HG02798 (cell line): ENCODE results near the gene CSK.
"Not testable (repeated sequence)": the region's sequence is repeated elsewhere in the genome, so short reads cannot be mapped to it uniquely, and the experiment has no call there.

Source experiments
- ATAC-seq: cut with Tn5 transposase; IDR thresholded peaks from one replicate; pipeline ENCODE4 v1.9.1; 2021; ENCODE audit warnings: mild to moderate bottlenecking; ENCODE audit not compliant: unreplicated experiment, poor library complexity

CSK gene

DNA sequence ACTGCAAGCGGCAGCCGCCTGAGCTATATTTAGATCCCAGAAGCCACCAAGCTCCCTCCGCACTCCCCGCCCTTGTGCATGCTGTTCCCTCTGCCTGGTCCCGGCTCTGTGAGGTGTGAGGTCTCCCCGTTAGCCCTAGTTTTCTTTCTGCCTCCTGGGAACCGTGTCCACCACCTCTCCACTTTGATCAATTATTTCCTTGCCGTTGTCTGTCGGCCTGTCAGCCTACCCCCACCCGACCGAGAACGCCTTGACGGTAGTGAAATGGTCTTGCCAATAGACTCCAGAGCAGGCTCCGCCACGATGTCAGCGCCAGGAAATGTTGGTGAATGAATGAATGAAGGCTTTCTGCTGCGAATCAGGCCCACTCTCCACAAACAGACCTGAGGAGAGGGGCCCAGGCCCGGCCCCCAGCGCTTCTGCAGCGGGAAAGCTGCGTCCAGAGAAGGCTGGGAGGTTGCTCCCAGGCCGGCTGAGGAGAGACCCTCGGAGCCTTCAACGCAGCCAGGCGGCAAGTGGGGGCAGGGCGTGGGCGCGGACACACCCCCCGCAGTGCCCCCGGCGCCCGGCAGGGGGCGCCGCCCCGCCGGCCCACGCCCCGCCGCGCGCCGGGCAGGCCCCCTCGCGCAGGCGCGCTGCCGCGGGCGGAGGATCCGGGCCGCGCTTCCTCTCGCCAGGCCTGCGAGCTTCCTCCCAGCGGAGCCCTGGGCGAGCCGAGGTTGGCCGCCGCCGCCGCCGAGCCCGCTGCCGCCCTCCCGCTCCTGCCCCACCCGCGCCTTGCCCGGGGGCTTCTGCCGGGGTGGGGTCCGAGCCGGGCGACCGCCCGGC, at the start of gene CSK:
Gene CSK (plus strand): TSS at position 650 of the 828 bp plus-strand sequence. CDS start 16,218 bp downstream, outside the sequence.
- peak; percentile 64 for ATAC-seq

DNA sequence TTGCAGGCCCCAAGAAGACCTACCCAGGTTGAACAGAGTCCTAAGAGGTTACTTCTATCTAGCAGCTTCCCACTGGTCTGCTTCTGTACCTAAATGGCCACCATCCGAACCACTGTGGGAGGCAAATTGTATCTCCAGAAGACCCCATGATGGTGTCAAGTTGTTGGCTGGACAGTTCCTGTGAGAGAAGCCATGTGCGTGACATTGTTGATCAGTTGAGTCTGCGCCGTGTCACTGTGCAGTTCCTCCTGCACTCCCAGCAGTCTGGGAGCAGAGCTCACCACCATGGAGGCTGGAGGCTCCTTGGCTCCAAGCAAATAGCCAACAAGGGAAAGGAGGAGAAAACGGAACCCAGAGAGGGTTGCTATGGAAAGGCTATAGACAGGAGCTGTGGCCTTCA, 49.0 kb upstream of the CSK start:
- ATAC-seq = no peak

DNA sequence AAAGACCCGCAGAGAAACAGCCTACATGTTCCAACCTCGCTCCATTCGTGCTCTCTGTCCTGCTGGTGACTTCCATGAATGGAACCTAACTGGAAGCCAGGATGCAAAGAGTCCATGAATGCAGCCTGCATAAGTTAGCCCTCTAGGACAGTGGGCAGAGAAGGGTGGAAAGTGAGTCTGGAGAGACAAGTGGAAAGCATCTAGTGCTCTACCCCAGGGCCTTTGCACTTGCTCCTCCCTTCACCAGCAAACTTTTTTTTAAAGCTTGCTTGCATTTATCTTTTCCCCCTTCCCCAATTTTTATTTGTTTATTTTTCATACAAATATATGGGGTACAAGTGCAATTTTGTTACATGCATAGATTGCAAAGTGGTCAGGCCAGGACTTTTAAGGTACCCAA, 48.6 kb upstream of the CSK start:
- ATAC-seq = no peak

DNA sequence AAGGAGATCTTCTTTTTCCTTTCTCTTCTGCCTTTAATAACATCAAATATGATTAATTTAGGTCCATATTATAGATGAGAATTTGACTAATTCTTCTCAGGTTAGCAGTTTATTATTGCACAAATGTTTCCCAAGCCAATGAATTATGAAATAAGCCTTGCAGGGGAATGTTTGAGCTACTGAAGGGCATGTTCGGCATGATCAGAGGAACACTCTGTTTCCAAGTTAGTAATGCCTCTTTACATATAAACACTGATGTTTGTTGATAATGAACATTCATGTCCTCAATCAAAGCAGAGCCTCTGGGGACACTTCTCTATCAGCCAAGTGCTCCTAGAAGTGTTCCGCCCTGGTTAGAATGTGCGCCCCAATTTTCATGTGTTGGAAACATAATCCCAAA, 46.6 kb upstream of the CSK start:
- no peak for ATAC-seq

DNA sequence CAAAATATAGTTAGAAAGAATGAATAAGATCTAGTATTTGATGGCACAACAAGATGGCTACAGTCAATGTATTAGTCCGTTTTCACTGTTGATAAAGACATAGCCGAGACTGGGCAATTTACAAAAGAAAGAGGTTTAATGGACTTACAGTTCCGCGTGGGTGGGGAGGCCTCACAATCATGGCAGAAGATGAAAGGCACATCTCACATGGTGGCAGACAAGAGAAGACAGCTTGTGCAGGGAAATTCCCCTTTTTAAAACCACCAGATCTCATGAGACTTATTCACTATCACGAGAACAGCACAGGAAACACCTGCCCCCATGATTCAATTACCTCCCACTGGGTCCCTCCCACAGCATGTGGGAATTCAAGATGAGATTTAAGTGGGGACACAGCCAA, 43.6 kb upstream of the CSK start:
- not testable (repeated sequence) for ATAC-seq

DNA sequence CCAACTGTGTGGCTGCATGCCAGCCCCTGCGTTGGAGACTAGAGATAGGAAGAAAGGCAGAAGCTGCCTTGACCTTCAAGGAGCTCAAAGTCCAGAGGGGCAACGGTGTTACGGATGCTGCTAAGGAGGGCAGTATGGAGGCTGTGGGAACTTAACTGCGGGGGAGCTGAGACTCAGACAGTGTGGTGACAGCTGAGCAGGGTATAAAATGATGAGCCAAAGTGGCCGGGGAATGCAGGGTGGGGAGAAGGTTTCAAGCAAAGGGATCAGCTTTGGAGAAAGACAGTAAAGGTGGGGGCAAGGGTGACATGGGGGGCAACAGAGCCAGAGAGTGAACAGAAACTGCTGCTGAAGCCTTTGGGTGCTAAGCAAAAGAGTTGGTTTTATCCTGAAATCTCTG, 39.5 kb upstream of the CSK start:
- ATAC-seq = no peak

DNA sequence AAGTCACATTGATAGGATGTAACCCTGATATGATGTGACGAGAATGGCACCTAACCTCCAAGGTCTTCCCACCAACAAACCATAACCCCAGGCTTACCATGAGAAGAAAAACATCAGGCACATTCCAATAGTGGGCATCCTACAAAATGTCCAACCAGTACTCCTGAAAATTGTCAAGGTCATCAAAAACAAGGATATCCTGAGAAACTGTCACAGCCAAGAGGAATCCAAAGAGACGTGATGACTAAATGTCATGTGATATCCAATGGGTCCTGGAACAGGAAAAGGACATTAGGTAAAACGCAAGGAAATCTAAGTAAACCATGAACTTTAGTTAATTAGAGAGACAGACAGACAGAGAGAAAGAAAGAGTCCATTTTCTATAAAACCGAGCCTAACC, 35.5 kb upstream of the CSK start:
- no peak for ATAC-seq

DNA sequence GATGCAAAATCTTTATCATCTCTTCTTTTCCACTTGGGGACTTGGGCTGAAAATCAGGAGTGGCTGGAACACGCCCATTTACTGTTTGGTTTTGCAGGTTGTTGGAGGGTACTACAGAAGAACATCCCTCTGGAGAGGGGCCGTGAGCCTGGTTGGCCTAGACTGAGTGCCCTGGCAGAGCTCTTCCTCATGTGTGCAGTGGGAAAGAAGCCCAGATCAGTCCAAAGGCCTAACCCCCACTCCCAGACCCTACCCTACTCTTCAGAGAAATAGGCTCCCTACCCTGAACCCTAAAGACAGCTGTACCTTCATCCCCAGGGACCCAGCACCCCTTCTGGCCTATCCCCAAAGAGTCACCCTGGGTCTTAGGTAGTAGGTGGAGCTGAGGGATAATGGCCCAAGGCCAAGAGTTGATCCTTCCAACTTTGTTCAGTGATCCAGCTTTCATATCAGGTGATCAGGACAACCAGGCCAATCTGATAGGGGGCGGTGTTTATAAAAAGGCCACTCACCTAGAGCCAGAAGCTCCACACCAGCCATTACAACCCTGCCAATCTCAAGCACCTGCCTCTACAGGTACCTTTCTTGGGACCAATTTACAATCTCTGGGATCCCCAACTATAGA, 33.4 kb upstream of the CSK start, which contains the start of gene CYP1A2:
Gene CYP1A2 (plus strand): TSS at position 524 of the 625 bp plus-strand sequence. CDS start 894 bp downstream, outside the sequence.
- no peak for ATAC-seq

DNA sequence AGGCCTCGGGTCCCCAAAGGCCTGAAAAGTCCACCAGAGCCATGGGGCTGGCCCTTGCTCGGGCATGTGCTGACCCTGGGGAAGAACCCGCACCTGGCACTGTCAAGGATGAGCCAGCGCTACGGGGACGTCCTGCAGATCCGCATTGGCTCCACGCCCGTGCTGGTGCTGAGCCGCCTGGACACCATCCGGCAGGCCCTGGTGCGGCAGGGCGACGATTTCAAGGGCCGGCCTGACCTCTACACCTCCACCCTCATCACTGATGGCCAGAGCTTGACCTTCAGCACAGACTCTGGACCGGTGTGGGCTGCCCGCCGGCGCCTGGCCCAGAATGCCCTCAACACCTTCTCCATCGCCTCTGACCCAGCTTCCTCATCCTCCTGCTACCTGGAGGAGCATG, 32.0 kb upstream of the CSK start:
- no peak for ATAC-seq

DNA sequence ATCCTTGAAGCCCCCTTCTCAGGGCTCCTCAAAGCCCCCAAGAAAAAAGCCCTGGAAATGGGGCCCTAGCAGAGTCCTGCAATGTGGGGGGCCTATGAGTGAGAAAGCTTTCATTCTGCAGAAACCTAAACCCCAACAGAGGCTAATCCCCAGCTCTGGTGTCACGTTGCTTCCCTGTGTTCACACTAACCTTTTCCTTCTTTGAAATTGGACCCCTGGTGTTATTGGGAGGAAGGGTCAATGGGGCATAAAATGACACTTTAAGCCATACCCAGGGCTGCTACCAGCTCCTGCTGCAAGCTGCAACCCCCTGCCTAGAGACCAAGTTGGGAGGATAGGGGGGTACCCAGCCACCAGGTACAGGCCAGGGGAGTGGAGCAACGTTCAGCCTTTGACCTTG, 31.1 kb upstream of the CSK start:
- no peak for ATAC-seq

DNA sequence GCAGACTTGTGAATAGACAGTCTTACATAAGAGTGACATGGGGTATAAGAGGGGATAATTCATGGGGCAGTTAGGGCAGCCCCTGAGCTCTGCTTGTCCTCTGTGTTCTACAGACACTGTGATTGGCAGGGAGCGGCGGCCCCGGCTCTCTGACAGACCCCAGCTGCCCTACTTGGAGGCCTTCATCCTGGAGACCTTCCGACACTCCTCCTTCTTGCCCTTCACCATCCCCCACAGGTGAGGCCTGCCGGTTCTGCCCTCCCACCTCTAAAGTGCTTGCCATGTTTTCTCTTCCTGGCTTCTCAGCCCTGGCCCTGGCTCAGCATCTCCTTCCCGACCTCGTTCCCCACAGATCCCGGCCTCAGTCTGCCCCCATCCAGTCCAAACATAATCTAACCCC, 29.9 kb upstream of the CSK start:
- ATAC-seq = no peak

DNA sequence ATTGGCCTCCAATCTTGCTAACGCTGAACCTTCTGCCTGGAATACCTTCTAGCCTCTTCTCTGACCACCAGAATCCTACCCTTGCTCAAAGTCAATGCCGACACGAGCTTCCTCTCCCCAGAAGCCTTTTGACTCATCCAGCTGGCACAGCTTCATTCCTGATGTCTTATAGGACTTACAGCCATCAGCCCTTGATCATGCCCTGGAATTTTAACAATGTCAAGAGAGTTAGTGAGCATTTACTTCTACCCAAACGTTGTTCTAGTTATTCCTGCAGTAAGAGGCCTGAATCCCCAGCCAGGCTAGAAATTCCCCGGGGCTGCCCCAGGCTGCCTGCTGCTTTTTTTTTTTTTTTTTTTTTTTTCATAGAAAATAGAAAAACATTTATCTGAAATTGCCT, 29.3 kb upstream of the CSK start:
- no peak for ATAC-seq

DNA sequence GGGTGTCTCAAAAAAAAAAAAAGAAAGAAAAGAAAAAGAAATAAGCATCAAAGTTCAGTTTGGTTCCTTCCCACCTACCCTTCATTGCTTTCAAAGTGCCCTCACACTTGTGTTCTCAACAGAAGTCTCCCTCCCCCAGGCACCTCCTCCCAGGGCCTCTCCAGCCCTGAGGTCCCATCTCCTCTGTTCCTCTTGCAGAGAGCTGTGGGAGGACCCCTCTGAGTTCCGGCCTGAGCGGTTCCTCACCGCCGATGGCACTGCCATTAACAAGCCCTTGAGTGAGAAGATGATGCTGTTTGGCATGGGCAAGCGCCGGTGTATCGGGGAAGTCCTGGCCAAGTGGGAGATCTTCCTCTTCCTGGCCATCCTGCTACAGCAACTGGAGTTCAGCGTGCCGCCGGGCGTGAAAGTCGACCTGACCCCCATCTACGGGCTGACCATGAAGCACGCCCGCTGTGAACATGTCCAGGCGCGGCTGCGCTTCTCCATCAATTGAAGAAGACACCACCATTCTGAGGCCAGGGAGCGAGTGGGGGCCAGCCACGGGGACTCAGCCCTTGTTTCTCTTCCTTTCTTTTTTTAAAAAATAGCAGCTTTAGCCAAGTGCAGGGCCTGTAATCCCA, 27.2 kb upstream of the CSK start:
- ATAC-seq = no peak

DNA sequence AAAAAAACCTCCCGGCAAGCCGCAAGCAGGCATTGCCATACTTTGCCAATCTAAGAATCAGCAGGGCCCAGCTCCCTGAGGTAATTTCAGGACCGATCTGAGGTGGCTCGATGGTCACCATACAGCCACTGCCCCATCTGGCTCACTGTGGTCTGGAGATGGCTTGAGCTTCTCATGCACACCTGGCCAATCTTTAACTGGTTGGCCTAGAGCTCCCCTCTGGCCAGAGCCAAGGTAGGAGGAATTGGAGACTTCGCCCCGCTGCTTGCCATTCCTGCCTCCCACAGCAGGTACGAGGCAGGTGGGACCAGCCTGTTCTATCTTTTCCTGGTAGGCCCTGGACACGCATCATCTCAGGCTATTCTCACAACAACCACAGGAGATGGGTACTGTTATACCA, 23.1 kb upstream of the CSK start:
- no peak for ATAC-seq

DNA sequence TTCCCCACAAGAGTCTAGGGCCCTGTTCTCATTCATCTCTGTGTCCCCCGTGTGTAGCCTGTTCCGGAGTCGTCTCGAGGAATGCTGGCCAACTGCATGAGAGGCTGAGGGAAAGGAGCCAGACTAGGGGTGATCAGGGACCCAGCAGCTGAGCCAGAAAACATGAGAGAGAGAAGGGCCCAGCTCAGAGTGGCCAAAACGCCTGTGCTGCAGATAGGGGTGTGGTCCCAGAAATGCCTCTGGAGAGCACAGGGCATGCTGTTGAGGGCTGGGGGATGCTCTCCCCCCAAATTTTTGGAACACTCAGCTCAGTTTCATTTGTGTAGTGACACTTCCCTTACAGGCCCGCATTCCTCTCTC, 19.1 kb upstream of the CSK start:
- no peak for ATAC-seq

DNA sequence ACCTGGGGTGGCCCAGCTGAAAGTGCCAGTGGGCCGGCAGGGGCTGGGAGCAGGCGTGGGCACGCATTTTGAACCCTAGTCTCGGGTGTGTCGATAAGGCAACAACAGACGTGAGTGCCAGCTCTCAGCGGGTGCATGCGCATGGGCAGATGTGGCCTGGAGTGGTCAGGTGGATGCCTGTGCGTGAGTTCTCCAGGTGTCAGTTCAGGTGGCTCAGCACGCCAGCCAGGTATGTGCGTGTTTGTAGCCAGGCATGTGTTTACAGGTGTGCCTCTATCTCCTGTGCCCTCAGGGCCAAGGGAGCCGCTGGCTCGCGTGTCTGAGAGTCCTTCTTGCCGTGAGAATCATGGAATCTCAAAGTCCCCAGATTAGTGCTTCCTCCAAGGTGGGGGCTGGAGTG, 18.5 kb upstream of the CSK start:
- no peak for ATAC-seq

DNA sequence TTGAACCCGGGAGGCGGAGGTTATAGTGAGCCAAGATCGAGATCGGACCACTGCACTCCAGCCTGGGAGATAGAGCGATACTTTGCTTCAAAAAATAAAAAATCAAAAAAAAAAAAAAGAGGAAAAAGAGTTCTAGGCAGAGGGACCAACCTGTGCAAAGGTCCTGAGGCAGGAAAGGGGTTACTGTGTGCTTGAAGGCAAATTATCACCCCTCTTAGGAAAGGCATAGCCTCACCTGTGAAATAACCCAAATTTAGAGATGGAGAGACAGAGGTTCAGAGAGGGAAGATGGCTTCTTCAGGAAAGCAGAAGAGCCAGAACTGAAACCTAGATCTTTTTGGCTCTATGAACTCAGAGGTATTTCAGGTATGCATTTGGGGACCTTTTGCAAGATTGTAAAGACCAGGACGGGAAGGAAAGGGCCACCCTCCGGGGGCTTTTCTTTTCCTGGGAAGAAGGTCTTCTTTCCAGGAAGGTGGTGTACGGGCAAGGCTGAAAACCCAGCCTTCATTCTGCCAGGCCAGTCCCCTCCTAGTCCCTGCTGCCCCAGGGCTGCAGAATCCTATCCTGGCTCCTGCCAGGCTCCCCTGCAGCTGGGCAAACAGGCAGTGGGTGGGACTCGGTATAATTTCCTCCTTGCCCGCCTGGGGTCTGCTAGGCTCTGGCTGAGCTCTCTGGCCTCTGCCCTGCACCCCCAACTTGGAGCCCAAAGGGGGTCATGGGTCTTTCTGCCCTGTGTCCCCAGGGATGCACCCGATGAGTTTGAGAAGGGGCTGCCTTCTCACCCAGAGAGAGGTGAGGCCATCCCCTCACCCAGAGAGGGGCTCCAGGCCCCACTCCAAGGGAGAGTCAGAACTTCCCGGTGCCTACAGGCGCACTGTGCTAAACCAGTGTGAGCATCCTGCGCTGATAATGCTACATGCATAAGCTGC, 14.4 kb upstream of the CSK start:
- no peak for ATAC-seq

DNA sequence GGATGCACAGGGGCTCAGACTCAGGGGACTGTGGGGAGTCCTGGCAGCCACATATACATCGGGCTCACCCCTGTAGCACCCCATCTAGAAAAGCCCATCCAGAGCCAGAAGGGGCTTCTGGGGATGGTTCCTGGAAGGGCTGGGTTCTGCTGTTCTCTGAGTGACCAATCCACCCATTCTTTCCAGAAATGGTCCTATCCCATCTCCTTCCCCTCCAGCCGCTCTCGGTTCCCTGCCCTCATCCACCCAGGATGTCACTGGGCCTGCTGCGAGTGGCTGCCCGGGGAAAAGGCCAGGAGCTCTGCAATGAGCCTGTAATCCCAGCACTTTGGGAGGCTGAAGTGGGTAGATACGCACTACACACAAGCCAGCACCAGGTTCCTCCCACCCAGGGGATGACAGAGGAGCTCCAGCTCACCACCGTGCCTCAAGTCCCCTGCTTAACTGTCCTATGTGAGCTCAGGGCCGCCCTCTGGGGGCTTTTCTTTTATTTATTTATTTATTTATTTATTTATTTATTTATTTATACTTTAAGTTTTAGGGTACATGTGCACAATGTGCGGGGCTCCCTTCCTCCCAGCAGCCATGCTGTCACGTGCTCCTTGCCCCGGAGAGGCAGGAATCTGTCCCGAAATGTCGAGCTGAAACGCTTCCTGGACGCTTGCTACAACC, 13.6 kb upstream of the CSK start:
- no peak for ATAC-seq

DNA sequence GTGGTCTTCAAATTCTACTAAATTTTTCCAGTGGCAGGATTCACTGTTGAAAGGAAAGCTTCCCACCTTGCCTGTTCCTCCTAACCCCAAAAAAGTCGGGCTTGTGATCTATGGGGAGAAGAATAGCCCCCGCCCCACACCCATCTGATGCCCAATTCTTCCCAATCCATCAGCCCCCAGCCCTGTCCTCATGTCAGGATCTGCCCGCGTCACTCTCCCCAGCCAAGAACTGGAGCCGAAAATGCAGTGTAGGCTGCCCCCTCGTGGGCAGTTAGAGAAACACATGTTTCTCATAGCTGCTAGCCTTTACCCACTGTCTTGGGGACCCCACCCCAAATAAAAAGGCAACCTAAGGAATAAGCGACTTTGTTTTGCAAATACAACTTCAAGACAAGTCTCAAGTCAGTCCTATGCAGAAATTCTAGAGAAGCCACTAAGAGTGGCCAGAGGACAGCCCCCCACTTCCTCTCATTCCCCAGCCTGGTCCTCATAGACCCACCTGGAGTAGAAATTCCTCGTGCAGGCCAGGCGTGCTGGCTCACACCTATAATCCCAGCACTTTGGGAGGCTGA, 13.0 kb upstream of the CSK start:
- ATAC-seq = no peak
